NCI-H345 treated with DMSO at 0.1 percent for 48 hours (cell line): ENCODE measurements around the gene MNT.

ENCODE experiments used
- DNase-seq: peaks from one replicate; lab custom pipeline; 2025; ENCODE audit not compliant: unreplicated experiment; lab: John Stamatoyannopoulos, UW

MNT gene

GRCh38 chr17:2383628-2384167 lies 17.2 kb downstream of the MNT start:
- no peak for DNase-seq

- DNase-seq: no peak
Observed at GRCh38 chr17:2380950-2381649, 19.8 kb downstream of the MNT start.

- DNase-seq: no peak
Observed at GRCh38 chr17:2380226-2380922, 20.5 kb downstream of the MNT start.

GRCh38 chr17:2379489-2380225 lies 21.2 kb downstream of the MNT start:
- no peak for DNase-seq

GRCh38 chr17:2378905-2379304 lies 22.0 kb downstream of the MNT start:
- DNase-seq: no peak

GRCh38 chr17:2377659-2378058 lies 23.2 kb downstream of the MNT start:
- DNase-seq: no peak

GRCh38 chr17:2376107-2376506 lies 24.8 kb downstream of the MNT start:
- no peak for DNase-seq

- no peak for DNase-seq
Observed at GRCh38 chr17:2375406-2375805, 25.5 kb downstream of the MNT start.

- no peak for DNase-seq
Observed at GRCh38 chr17:2374549-2375285, 26.1 kb downstream of the MNT start.

- no peak for DNase-seq
Observed at GRCh38 chr17:2373179-2373578, 27.7 kb downstream of the MNT start.

- no peak for DNase-seq
Observed at GRCh38 chr17:2372681-2373080, 28.2 kb downstream of the MNT start.

- DNase-seq: no peak
Observed at GRCh38 chr17:2372180-2372579, 28.7 kb downstream of the MNT start.

GRCh38 chr17:2371183-2372130 lies 29.4 kb downstream of the MNT start:
- DNase-seq: no peak

GRCh38 chr17:2370211-2370589 lies 30.7 kb downstream of the MNT start:
- no peak for DNase-seq

- no peak for DNase-seq
Observed at GRCh38 chr17:2369551-2370210, 31.2 kb downstream of the MNT start.

- no peak for DNase-seq
Observed at GRCh38 chr17:2369039-2369438, 31.8 kb downstream of the MNT start.

GRCh38 chr17:2368359-2368758 lies 32.5 kb downstream of the MNT start:
- DNase-seq: no peak

- no peak for DNase-seq
Observed at GRCh38 chr17:2366747-2367494, 33.9 kb downstream of the MNT start.

- no peak for DNase-seq
Observed at GRCh38 chr17:2365132-2365531, 35.7 kb downstream of the MNT start.
